GM19240 (cell line): ENCODE measurements around the gene ZNF326.
"Not testable (repeated sequence)": the region's sequence is repeated elsewhere in the genome, so short reads cannot be mapped to it uniquely, and the experiment has no call there.

ENCODE experiments used
- DNase-seq: peaks from one replicate; pipeline ENCODE4 v3.0.0; 2011; ENCODE audit warnings: low spot score; ENCODE audit not compliant: insufficient read length

Gene ZNF326

GRCh38 chr1:89966656-89967055 lies 28.3 kb upstream of the ZNF326 start:
- DNase-seq = no peak

GRCh38 chr1:89971600-89971999 lies 23.3 kb upstream of the ZNF326 start:
- DNase-seq = no peak

- no peak for DNase-seq
These were observed 22.9 kb upstream of the ZNF326 start for GRCh38 chr1:89972024-89972423.

- DNase-seq = no peak
These were observed 21.3 kb upstream of the ZNF326 start for GRCh38 chr1:89973471-89974127.

- DNase-seq = no peak
These were observed 20.7 kb upstream of the ZNF326 start for GRCh38 chr1:89974256-89974655.

GRCh38 chr1:89974696-89975470 lies 20.0 kb upstream of the ZNF326 start:
- no peak for DNase-seq

GRCh38 chr1:89975540-89976125 lies 19.3 kb upstream of the ZNF326 start:
- no peak for DNase-seq

- no peak for DNase-seq
These were observed 16.2 kb upstream of the ZNF326 start for GRCh38 chr1:89978755-89979154.

GRCh38 chr1:89980605-89981004 lies 14.3 kb upstream of the ZNF326 start:
- DNase-seq = no peak

GRCh38 chr1:89982846-89983245 lies 12.1 kb upstream of the ZNF326 start:
- not testable (repeated sequence) for DNase-seq

GRCh38 chr1:89984564-89985116 lies 10.3 kb upstream of the ZNF326 start:
- DNase-seq = not testable (repeated sequence)

- DNase-seq = no peak
These were observed 8.9 kb upstream of the ZNF326 start for GRCh38 chr1:89986020-89986419.

GRCh38 chr1:89987159-89987819 lies 7.6 kb upstream of the ZNF326 start:
- DNase-seq = peak; percentile 60

GRCh38 chr1:89989099-89989498 lies 5.8 kb upstream of the ZNF326 start:
- no peak for DNase-seq

GRCh38 chr1:89989799-89990198 lies 5.1 kb upstream of the ZNF326 start:
- DNase-seq = no peak

- DNase-seq = no peak
These were observed 3.7 kb upstream of the ZNF326 start for GRCh38 chr1:89990976-89991831.

- no peak for DNase-seq
These were observed 1.4 kb upstream of the ZNF326 start for GRCh38 chr1:89993541-89993940.

- DNase-seq = no peak
These were observed 592 bp upstream of the ZNF326 start for GRCh38 chr1:89994231-89994804.

GRCh38 chr1:89995598-89996449 lies 914 bp downstream of the ZNF326 start:
- DNase-seq = no peak
